HEK293 (cell line): Measurements from ENCODE around the gene CRIM1.
A peak's percentile ranks its signal among the peaks of the same experiment; 100 is the strongest.

Source experiments
- MEIS1 ChIP-seq: sonication (generic); formaldehyde crosslinking; IDR thresholded peaks from 2 replicates; pipeline ENCODE4 v1.8.1; 2022; ENCODE audit warnings: missing genetic modification reagents, mild to moderate bottlenecking, borderline replicate concordance
- MZF1 ChIP-seq: fragments of 450-650 bp; formaldehyde crosslinking; IDR thresholded peaks from 2 replicates; pipeline ENCODE4 v1.5.1; 2017; ENCODE audit warnings: missing biosample characterization, missing genetic modification characterization, borderline replicate concordance
- PATZ1 ChIP-seq: fragments of 450-650 bp; formaldehyde crosslinking; IDR thresholded peaks from 2 replicates; pipeline ENCODE4 v1.5.1; 2016; ENCODE audit warnings: missing biosample characterization, missing genetic modification characterization
- SP3 ChIP-seq: fragments of 450-650 bp; formaldehyde crosslinking; IDR thresholded peaks from 2 replicates; pipeline ENCODE4 v1.5.1; 2016; ENCODE audit warnings: missing biosample characterization, missing genetic modification characterization
- ZBTB20 ChIP-seq: fragments of 450-650 bp; formaldehyde crosslinking; IDR thresholded peaks from 2 replicates; pipeline ENCODE4 v1.5.1; 2016; ENCODE audit warnings: missing biosample characterization, missing genetic modification characterization
- ZBTB8A ChIP-seq: fragments of 450-650 bp; formaldehyde crosslinking; IDR thresholded peaks from 2 replicates; pipeline ENCODE4 v1.5.1; 2016; ENCODE audit warnings: missing biosample characterization, missing genetic modification characterization
- ZNF146 ChIP-seq: fragments of 450-650 bp; formaldehyde crosslinking; IDR thresholded peaks from 2 replicates; pipeline ENCODE4 v1.5.1; 2016; ENCODE audit warnings: missing biosample characterization, missing genetic modification characterization
- ZNF223 ChIP-seq: fragments of 450-650 bp; formaldehyde crosslinking; IDR thresholded peaks from 2 replicates; pipeline ENCODE4 v1.5.1; 2016; ENCODE audit warnings: missing biosample characterization, missing genetic modification characterization
- ZNF335 ChIP-seq: fragments of 450-650 bp; formaldehyde crosslinking; conservative IDR thresholded peaks from 2 replicates; pipeline ENCODE4 v1.5.1; 2016; ENCODE audit warnings: missing biosample characterization, missing genetic modification characterization
- ZNF513 ChIP-seq: fragments of 450-650 bp; IDR thresholded peaks from 2 replicates; pipeline ENCODE4 v1.5.1; 2018; ENCODE audit warnings: missing biosample characterization, missing genetic modification characterization
- ZNF623 ChIP-seq: fragments of 450-650 bp; formaldehyde crosslinking; IDR thresholded peaks from 2 replicates; pipeline ENCODE4 v1.5.1; 2016; ENCODE audit warnings: missing biosample characterization, missing genetic modification characterization
- ZNF629 ChIP-seq: fragments of 450-650 bp; formaldehyde crosslinking; IDR thresholded peaks from 2 replicates; pipeline ENCODE4 v1.5.1; 2017; ENCODE audit warnings: missing biosample characterization, missing genetic modification characterization
- ZNF792 ChIP-seq: fragments of 450-650 bp; formaldehyde crosslinking; IDR thresholded peaks from 2 replicates; pipeline ENCODE4 v1.5.1; 2016; ENCODE audit warnings: missing biosample characterization, missing genetic modification characterization

The CRIM1 gene

GRCh38 chr2:36597532-36598377 lies 242.2 kb downstream of the CRIM1 start, which contains the start of gene FEZ2 (continued):
- TF ChIP-seq ZNF792 (tag by site-specific recombination) (0 out of 2 replicates have a peak, but pooled peaks have one; percentile 40), ZNF513 (tag by site-specific recombination) (no peak), ZNF146 (tag by site-specific recombination) (no peak), ZBTB20 (peak; percentile 89; the same call in 1 of the 2 replicates), ZNF629 (tag by site-specific recombination) (no peak), MEIS1 (CRISPR knock-in tag) (no peak), ZNF223 (tag by site-specific recombination) (no peak), SP3 (tag by site-specific recombination) (peak; percentile 82), ZBTB8A (tag by site-specific recombination) (peak; percentile 94), PATZ1 (tag by site-specific recombination) (peak; percentile 37; the same call in 1 of the 2 replicates), ZNF335 (peak; percentile 61), ZNF623 (tag by site-specific recombination) (no peak), MZF1 (tag by site-specific recombination) (no peak)
